Astrocyte of the cerebellum (primary cell): Measurements from ENCODE around the gene ANXA6.

ENCODE experiments used
- DNase-seq: peaks from one replicate; pipeline ENCODE4 v3.0.0-alpha.2; 2011; ENCODE audit warnings: low read depth
- H3K4me3 ChIP-seq: 2 replicates; pipeline ENCODE4 v1.5.1; 2011; ENCODE audit warnings: mild to moderate bottlenecking, low read depth, low read length, moderate library complexity
- CTCF ChIP-seq: IDR thresholded peaks from 2 replicates; pipeline ENCODE4 v1.5.1; 2012; ENCODE audit warnings: low read length, low read depth, moderate library complexity, mild to moderate bottlenecking; ENCODE audit errors: missing control alignments
- in situ Hi-C: cut with HindIII; loops from 2 replicates; pipeline ENCODE4 v1.10.0; 2017; ENCODE audit warnings: low sequenced_read_pairs

Gene ANXA6

GRCh38 chr5:151071848-151072629 lies 85.5 kb downstream of the ANXA6 start:
- H3K4me3 ChIP-seq = no peak overlapping the region
- TF ChIP-seq CTCF = no peak
- DNase-seq = no peak
- in situ Hi-C loops = no loop called here

DNA sequence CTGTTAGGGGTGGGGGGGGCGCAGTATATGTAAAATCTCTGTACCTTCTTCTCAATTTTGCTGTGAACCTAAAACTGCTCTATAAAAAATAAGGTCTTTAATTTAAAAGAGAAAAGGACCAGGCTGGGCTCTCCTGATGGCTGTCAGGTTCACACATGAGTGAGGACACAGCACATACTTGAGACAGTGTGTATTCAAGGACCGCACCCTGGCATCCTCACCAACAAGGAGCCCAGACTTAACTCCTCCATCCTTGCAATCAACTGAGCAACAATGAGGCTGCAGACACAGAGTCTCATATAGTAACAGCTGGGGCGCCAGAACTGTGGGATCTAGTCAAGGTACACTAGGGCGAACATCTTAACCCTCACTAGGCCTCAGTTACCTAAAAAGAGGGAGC lies 86.6 kb downstream of the ANXA6 start:
- TF ChIP-seq CTCF = no peak
- no peak for DNase-seq
- in situ Hi-C loops = no loop called here
- no peak overlapping the region for H3K4me3 ChIP-seq

GRCh38 chr5:151070449-151070848 lies 87.1 kb downstream of the ANXA6 start:
- in situ Hi-C loops = no loop called here
- no peak for DNase-seq
- no peak overlapping the region for H3K4me3 ChIP-seq

DNA sequence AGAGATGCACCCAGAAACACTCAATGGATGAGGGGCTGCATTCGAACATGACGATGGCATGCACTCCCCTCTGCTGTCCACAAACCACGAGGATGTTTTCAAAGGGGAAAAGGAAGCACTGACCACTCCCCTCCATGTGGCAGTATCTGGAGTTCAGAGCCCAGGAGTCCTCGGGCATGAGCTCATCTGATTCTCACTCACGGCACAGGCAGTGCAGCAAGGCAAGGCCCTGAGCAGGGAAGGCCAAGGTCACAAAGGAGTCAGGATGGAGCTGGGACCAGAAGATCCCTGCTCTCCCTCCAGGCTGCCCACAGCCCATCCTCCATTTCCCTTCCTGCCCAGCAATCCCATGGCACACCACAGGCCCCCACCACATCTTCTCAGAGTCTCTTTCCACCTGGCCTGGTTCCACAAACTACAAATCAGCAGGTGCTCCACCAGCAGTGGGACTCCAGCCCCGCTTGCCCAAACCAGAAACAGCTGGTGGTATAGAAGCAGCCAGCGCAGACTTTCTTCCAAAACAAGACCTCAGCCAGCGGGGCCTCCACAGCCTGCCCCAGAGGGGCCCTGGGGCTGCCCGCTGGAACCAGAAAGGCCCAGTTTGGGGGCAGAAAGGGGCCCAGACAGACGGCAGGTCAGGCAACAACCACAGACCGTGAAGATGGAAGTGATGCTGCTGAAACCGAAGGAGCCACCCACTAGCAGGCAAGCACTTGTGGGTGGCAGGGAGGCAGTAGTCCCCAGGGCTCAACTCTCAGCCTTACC lies 89.0 kb downstream of the ANXA6 start:
- H3K4me3 ChIP-seq = no peak overlapping the region
- in situ Hi-C loops = no loop called here
- TF ChIP-seq CTCF = no peak
- no peak for DNase-seq

More at GRCh38 chr5:151070449-151070848, 87.1 kb downstream of the ANXA6 start:
- TF ChIP-seq CTCF = no peak

DNA sequence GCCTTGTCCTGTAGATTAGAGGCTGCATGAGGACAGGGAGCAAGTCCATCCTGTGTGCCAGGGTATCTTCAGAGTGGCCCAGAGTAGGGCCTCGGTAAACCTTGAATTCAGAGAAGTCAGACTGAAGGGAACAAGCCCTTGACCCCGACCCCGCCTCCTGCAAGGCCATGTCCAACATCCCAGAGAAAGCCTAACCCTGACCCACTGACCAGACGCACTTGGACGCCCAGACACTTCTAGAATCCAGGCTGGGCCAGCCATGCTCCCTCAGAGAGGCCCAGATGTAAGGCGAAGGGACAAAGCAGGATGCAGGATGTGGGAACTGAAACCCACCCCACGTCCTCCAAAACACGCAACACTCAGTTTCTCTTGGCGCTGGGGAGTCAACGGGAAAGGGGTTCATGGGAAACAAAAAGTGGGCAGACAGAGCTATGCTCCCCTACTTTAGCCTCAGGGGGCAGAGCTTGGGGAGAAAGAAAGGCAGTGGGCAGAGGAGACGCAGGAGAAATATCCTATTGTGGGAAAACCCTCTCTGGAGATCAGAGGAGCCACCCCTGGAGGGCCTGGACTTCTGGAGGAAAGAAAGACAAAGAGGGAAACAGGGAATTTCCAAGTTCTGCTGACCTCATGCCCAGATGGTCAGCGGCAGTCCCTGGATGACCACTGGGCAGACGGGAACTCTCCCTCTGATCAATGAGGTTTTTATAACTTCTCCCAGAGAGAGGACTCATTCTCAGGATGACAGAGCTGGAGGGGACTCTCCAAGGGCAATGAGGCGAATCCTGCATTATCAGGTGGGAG lies 89.7 kb downstream of the ANXA6 start:
- in situ Hi-C loops = no loop called here
- H3K4me3 ChIP-seq = no peak overlapping the region
- no peak for DNase-seq
- TF ChIP-seq CTCF = no peak

- H3K4me3 ChIP-seq = no peak overlapping the region
- no peak for DNase-seq
- in situ Hi-C loops = no loop called here
- no peak for TF ChIP-seq CTCF
Observed at GRCh38 chr5:151066920-151067319, 90.7 kb downstream of the ANXA6 start.
